NB4 (cell line): ENCODE measurements around the gene FAM193B.

ENCODE experiments used
- CTCF ChIP-seq: IDR thresholded peaks from one replicate; pipeline ENCODE4 v1.5.1; 2012; ENCODE audit warnings: low read depth, low read length
- POLR2A ChIP-seq: IDR thresholded peaks from 2 replicates; pipeline ENCODE4 v1.6.1; 2011; ENCODE audit warnings: mild to moderate bottlenecking; ENCODE audit not compliant: insufficient read length; ENCODE audit errors: extremely low read depth

- no peak for TF ChIP-seq CTCF
- TF ChIP-seq POLR2A = no peak
Observed at GRCh38 chr5:177536386-177536785, 18.0 kb downstream of the FAM193B start.
